Inflammatory macrophage treated with lipopolysaccharide for 4 hours (primary cell): Measurements from ENCODE around the gene MRPL51.
A peak's percentile ranks its signal among the peaks of the same experiment; 100 is the strongest.
"Not testable (repeated sequence)": the region's sequence is repeated elsewhere in the genome, so short reads cannot be mapped to it uniquely, and the experiment has no call there.

Experiments
- DNase-seq: peaks from one replicate; pipeline ENCODE4 v3.0.0-alpha.2; 2020

MRPL51 gene

GRCh38 chr12:6477601-6478377, 15.3 kb downstream of the MRPL51 start:
- not testable (repeated sequence) for DNase-seq

GRCh38 chr12:6476489-6476888, 16.6 kb downstream of the MRPL51 start:
- peak; percentile 51 for DNase-seq

DNA sequence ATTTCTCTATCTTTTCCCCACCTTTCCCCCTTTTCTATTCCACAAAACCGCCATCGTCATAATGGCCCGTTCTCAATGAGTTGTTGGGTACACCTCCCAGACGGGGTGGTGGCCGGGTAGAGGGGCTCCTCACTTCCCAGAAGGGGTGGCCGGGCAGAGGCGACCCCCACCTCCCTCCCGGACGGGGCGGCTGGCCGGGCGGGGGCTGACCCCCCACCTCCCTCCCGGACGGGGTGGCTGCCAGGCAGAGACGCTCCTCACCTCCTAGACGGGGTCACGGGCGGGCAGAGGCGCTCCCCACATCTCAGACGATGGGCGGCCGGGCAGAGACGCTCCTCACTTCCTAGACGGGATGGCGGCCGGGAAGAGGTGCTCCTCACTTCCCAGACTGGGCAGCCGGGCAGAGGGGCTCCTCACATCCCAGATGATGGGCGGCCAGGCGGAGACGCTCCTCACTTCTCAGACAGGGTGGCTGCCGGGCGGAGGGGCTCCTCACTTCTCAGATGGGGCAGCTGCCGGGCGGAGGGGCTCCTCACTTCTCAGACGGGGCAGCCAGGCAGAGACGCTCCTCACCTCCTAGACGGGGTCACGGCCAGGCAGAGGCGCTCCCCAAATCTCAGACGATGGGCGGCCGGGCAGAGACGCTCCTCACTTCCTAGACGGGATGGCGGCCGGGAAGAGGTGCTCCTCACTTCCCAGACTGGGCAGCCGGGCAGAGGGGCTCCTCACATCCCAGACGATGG, 17.7 kb downstream of the MRPL51 start:
- not testable (repeated sequence) for DNase-seq

DNA sequence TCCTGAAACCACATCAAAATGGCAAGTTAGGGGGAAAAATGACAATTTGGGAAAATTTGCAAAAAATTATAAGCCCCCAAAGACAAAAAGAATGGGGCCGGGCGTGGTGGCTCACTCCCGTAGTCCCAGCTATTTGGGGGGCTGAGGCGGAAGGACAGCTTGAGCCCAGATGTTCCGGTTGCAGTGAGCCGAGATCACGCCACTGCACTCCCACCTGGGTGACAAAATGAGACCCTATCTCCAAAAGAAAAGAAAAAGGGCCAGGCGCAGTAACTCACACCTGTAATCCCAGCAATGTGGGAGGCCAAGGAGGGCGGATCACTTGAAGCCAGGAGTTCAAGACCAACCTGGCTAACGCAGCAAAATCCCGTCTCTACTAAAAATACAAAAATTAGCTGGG, 20.6 kb downstream of the MRPL51 start:
- DNase-seq = no peak

GRCh38 chr12:6471989-6472360, 21.1 kb downstream of the MRPL51 start:
- peak; percentile 81 for DNase-seq

GRCh38 chr12:6470375-6471163, 22.5 kb downstream of the MRPL51 start, which contains the start of gene VAMP1:
TSS of gene VAMP1 (minus strand) at chr12:6470677. CDS start at chr12:6470531, 146 bp downstream.
- peak; percentile 95 for DNase-seq

GRCh38 chr12:6469609-6470374, 23.3 kb downstream of the MRPL51 start:
- no peak for DNase-seq

GRCh38 chr12:6469092-6469491, 24.0 kb downstream of the MRPL51 start:
- DNase-seq = no peak

- no peak for DNase-seq
These were observed 24.8 kb downstream of the MRPL51 start for GRCh38 chr12:6468283-6468575.

GRCh38 chr12:6467571-6468282, 25.3 kb downstream of the MRPL51 start:
- not testable (repeated sequence) for DNase-seq

GRCh38 chr12:6466751-6467150, 26.3 kb downstream of the MRPL51 start:
- DNase-seq = not testable (repeated sequence)

- no peak for DNase-seq
These were observed 26.9 kb downstream of the MRPL51 start for GRCh38 chr12:6466184-6466573.

DNA sequence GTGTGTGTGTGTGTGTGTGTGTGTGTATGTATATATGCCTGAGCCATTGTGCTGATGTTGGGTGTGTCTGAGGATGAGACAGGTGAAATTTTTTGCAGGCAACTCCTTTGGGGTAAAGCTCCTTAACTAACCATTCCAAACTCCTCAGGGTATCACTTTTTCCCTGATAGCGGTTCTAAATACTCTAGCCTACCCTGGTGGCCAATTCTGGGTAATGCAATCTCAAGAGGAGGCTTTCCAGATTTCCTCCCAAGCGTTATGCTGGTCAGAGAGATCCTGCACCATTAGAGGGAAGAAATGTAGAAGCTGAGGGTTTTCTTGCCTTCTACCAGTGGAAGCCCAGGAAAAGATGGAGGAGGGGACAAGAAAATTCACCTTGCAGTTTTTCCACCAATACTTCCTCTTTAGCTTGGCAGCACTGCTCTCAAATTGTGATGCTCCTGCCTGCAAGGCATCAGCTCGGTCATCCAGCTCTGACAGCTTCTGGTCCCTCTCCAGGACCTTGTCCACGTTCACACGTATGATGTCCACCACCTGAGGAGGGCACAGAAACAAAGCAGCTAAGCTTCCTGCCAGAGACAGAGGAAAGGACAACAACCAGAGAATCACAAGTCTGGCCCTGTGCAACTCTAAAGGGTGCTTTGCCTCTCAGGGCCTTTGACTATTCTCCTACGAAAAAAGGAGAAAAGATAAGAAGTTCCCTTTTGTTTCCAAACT, 27.4 kb downstream of the MRPL51 start:
- DNase-seq = peak; percentile 68

DNA sequence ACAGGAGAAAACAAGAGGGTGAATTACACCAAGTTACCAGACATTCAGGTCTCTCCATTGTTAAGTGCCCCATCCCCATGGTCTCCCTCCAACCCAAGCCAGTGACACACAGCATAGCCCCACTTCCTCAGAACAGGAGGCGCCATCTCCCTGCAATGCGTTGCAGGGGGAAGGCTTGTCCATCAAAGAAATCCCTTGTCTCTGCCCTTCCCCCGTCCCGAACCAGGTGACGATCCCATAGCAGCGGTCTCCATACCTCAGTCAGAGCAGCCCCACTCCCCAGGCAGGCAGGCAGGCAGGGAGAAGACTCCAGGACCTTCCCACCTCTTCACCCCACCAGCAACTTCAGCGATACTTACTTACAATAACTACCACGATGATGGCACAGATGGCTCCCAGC, 28.5 kb downstream of the MRPL51 start:
- no peak for DNase-seq

DNA sequence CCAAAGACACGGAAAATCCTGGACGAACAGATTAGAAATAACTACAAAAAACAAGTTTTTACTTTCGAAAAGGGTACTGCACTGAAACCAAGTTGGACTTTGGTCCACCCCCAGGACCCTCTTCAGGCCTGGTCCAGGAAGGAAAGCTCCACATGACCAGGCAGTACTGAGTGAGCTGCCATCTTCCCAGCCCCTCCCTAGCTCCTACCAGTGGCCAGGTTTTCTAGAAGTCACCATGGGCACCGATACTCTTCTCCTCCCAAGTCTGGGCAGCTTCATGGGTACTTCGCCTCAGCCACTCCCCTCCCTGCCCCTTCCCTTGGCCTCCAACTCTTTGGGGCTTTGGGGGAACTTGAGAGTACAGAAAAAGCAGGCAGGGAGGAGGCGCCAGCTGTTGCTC, 29.2 kb downstream of the MRPL51 start:
- DNase-seq = no peak

DNA sequence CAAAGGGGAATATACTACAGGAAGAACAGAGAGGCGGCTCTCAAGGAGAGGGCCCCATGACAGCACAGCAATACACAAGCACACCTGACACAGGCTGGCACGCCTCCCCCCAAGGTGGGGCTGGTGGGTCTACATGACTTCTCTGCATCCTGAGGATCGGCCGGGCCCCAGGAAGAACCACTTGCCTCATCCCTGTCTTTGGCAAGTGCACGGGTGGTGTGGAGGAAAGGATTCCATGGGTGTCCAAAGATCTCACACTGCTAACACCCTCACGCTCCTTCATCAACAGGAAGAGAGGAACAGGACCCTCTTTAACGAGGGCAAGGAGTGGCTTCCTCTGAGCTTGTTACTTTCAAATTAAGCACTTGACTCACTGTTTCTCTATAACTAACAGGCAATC, 29.8 kb downstream of the MRPL51 start:
- no peak for DNase-seq

GRCh38 chr12:6462234-6462995, 30.6 kb downstream of the MRPL51 start:
- peak; percentile 92 for DNase-seq

- DNase-seq = peak; percentile 95
These were observed 31.4 kb downstream of the MRPL51 start for GRCh38 chr12:6461401-6462233.

GRCh38 chr12:6460751-6461371, 32.2 kb downstream of the MRPL51 start:
- peak; percentile 75 for DNase-seq
